Thyroid gland (tissue), 4 donors: ENCODE results near the gene GLRX5. TPM values are rescaled to one million over a fixed set of nuclear protein-coding genes. Genes with fewer than 3 reads are reported as not detected.

Experiments used
- DNase-seq, 2 donors: peaks; one replicate each; pipeline ENCODE4 v3.0.0-alpha.2; 2019
- H3K27ac ChIP-seq, 3 donors: fragments of 200-600 bp; sonication (generic); 1 replicate in 2 of 3; 2 replicates in 1 of 3; pipeline ENCODE4 v1.5.1; 2016 to 2019; ENCODE audit warnings: mild to moderate bottlenecking in 1 of 3, moderate library complexity in 1 of 3
- H3K27me3 ChIP-seq: fragments of 200-600 bp; sonication (generic); one replicate; pipeline ENCODE4 v1.5.1; 2019
- H3K36me3 ChIP-seq, 2 donors: fragments of 200-600 bp; sonication (generic); one replicate each; pipeline ENCODE4 v1.5.1; 2016 to 2019
- H3K4me1 ChIP-seq, 2 donors: fragments of 200-600 bp; sonication (generic); one replicate each; pipeline ENCODE4 v1.5.1; 2017 to 2019
- H3K4me3 ChIP-seq, 3 donors: fragments of 200-600 bp; sonication (generic); replicated peaks in 1 of 3; 1 replicate in 2 of 3; 2 replicates in 1 of 3; pipeline ENCODE4 v1.5.1; 2016; ENCODE audit warnings: mild to moderate bottlenecking in 1 of 3
- H3K9me3 ChIP-seq: fragments of 200-600 bp; sonication (generic); one replicate; pipeline ENCODE4 v1.5.1; 2017
- CTCF ChIP-seq, 6 experiments: fragments of 200-600 bp in 3 of 6; fragments of 450-650 bp in 3 of 6; sonication (generic) in 3 of 6; IDR thresholded peaks; one replicate each; pipeline ENCODE4 v1.5.1; 2016 to 2019; ENCODE audit warnings: antibody characterized with exemption in 6 of 6, mild to moderate bottlenecking in 2 of 6, inconsistent platforms in 1 of 6, moderate library complexity in 1 of 6
- POLR2A ChIP-seq, 2 donors: fragments of 450-650 bp; IDR thresholded peaks; one replicate each; pipeline ENCODE4 v1.6.1; 2017; ENCODE audit warnings: antibody characterized with exemption in 2 of 2, mild to moderate bottlenecking in 2 of 2, moderate library complexity in 1 of 2
- WGBS, 2 donors: methylation state at CpG; one replicate each; pipeline ENCODE4 v1.1.5; 2017; 5-methylcytosine and 5-hydroxymethylcytosine counted together
- intact Hi-C: fragments of 100-400 bp; cut with DNase I; formaldehyde crosslinking; loops from one replicate; pipeline ENCODE4 v1.15.1; 2023
- total RNA-seq, 4 donors: library from RNA; depleted of rRNA; stranded (reverse); fragments of >200 nt; gene quantifications; one replicate each; pipeline ENCODE4 v1.2.3, GENCODE V29; 2016

The GLRX5 gene
- total RNA-seq, 4 donors from 2014 or later: 33.9 to 64.1 (median 41.3) TPM

GRCh38 chr14:95541346-95541745, 6.5 kb downstream of the GLRX5 start:
- TF ChIP-seq POLR2A (IDR thresholded peaks at IDR 0.05) (no peak), CTCF (IDR thresholded peaks at IDR 0.05) (no peak)
- Histone ChIP-seq H3K4me3 (no peak overlapping the region), H3K27ac (no peak overlapping the region), H3K4me1 (peaks cover 6 to 13% of the 10 kb centered on the region in 2 donors), H3K9me3 (no peaks in the 10 kb centered on the region), H3K36me3 (peaks cover 5 to 8% of the 10 kb centered on the region in 2 donors), H3K27me3 (no peaks in the 10 kb centered on the region)
- intact Hi-C loops: no loop called here
- WGBS, 2 donors: 81% methylated on average over 4 of the region's 4 CpGs
- DNase-seq: no peak

- Histone ChIP-seq H3K9me3 (no peaks in the 10 kb centered on the region), H3K36me3 (peaks cover 5 to 8% of the 10 kb centered on the region in 2 donors), H3K4me1 (peaks cover 0 to 6% of the 10 kb centered on the region in 2 donors), H3K27me3 (no peaks in the 10 kb centered on the region), H3K4me3 (no peak overlapping the region), H3K27ac (no peak overlapping the region)
- 90% methylated on average over 8 of the region's 8 CpGs for WGBS, 2 donors
- TF ChIP-seq CTCF (IDR thresholded peaks at IDR 0.05) (no peak), POLR2A (IDR thresholded peaks at IDR 0.05) (no peak)
- intact Hi-C loops: no loop called here
- no peak for DNase-seq
Measured at GRCh38 chr14:95541932-95542930, 7.4 kb downstream of the GLRX5 start.

- Histone ChIP-seq H3K27me3 (no peaks in the 10 kb centered on the region), H3K36me3 (peaks cover 5 to 8% of the 10 kb centered on the region in 2 donors), H3K9me3 (no peaks in the 10 kb centered on the region), H3K27ac (no peak overlapping the region), H3K4me1 (no peaks in the 10 kb centered on the region), H3K4me3 (no peak overlapping the region)
- no peak for DNase-seq
- intact Hi-C loops: no loop called here
- 92 to 97% methylated on average over 5 of the region's 5 CpGs for WGBS, 2 donors
- TF ChIP-seq POLR2A (IDR thresholded peaks at IDR 0.05) (no peak), CTCF (IDR thresholded peaks at IDR 0.05) (no peak)
Measured at GRCh38 chr14:95543021-95543420, 8.2 kb downstream of the GLRX5 start.

- Histone ChIP-seq H3K36me3 (peaks cover 5 to 8% of the 10 kb centered on the region in 2 donors), H3K4me3 (no peak overlapping the region), H3K27ac (no peak overlapping the region), H3K4me1 (no peaks in the 10 kb centered on the region), H3K27me3 (no peaks in the 10 kb centered on the region), H3K9me3 (no peaks in the 10 kb centered on the region)
- no peak for DNase-seq
- intact Hi-C loops: no loop called here
- TF ChIP-seq POLR2A (IDR thresholded peaks at IDR 0.05) (no peak), CTCF (IDR thresholded peaks at IDR 0.05) (no peak)
- WGBS, 2 donors: 86% methylated on average over 8 of the region's 8 CpGs
Measured at GRCh38 chr14:95544588-95544987, 9.7 kb downstream of the GLRX5 start.

GRCh38 chr14:95545515-95546168, 10.8 kb downstream of the GLRX5 start:
- Histone ChIP-seq H3K4me3 (no peak overlapping the region), H3K27ac (no peak overlapping the region), H3K36me3 (peaks cover 5 to 8% of the 10 kb centered on the region in 2 donors), H3K4me1 (no peaks in the 10 kb centered on the region), H3K9me3 (no peaks in the 10 kb centered on the region), H3K27me3 (no peaks in the 10 kb centered on the region)
- intact Hi-C loops: no loop called here
- WGBS, 2 donors: 89% methylated on average over 5 of the region's 5 CpGs
- TF ChIP-seq POLR2A (IDR thresholded peaks at IDR 0.05) (no peak), CTCF (IDR thresholded peaks at IDR 0.05) (no peak)
- DNase-seq: no peak
